ENCODE data around the gene TRPC6. TPM values are rescaled to one million over a fixed set of nuclear protein-coding genes. Genes with fewer than 3 reads are reported as not detected.

Gene TRPC6
- 0.67 to 1.0 TPM (median 0.79 TPM) in 5 replicates for total RNA-seq (2022; extraction: Qiagen RNA extraction; ENCODE audit: low read depth)

DNA sequence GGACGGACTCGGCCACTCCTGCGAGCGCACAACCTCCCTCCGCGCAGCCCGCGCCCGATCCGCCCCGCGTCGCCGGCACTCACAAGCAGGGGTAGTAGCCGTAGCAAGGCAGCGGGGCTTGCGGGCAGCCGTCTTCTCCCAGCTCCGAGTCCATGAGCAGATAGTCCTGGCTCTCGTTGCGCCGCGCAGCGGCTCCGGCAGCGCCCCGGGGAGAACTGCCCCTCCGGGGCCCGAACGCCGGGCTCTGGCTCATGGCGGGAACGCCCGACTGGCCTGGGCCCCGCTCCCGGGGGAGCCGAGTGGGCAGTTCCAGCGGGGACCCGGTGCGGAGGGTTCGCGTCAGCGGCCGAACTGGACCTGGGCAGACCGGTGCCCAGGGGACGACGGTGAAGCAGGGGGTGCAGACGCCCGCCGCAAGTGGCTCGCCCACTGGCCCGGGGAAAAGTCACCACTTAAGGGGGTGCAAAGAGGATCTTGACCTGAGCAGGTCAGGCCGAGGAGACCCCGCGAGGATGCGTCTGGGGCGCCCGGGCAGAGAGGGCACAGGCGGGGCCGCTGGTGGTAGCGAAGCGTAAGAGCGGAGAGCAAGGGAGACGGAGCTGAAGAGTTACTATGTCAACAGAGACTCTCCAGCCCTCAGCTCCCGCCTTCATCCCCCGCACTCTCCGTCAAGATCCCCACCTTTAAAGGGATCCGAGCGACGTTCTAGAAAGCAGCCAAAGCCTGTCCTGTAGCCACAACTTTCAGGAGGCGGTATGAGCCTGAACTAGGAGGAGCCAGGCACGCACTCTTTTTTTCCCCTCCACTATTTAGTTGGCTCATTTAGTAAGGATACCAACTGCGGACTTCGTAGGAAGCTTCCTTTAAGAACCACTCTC is at the start of gene TRPC6:
TSS of gene TRPC6 (minus strand) at position 757 of the 878 bp plus-strand sequence. CDS start at position 253, 504 bp downstream.

